ENCODE data around the gene HEPN1.
"Not testable (repeated sequence)": the region's sequence is repeated elsewhere in the genome, so short reads cannot be mapped to it uniquely, and the experiment has no call there.

HEPN1 gene

DNA sequence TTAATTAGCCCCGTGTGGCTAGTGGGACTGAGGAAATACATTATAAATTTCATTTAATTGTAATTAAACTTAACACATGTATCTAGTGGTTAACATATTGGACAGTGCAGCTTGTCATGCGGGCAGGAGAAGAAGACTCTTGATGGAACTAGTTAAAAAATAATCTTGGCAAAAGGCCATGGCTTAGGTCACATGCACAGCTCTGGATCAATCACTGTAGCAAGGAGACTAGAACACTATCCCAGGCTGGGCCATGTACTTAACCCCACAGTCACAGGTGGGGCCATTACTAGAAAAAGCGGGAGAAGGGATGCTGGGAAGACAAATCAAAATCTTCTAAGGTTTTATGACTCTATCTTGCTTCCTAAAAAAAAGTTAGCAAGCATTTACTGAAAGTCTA, 25.5 kb downstream of the HEPN1 start:
- no peak for DNase-seq

- DNase-seq, result no peak
These were observed 26.8 kb downstream of the HEPN1 start for GRCh38 chr11:124945826-124946225.

DNA sequence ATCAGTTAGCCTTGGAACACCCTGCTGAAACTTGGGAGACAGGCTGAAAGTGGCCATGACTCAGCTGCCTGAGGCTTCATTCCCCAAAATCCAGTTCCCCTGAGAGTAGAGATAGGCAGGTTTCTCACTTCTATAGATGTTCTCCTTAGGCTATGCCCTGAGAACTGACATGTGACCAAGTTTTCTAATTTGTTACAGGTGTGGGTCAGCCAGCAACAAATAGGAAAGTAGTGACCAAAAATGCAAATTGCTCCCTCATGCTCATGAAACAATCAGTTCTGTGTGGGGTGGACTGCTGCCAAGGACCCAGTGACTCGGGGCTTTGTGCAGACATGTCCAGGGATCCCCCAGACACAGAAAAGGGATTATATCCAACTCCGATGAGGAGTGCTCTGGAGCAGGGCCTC, 27.7 kb downstream of the HEPN1 start:
- no peak for DNase-seq

GRCh38 chr11:124950601-124951330, 31.7 kb downstream of the HEPN1 start:
- DNase-seq, result no peak

GRCh38 chr11:124951341-124951740, 32.3 kb downstream of the HEPN1 start:
- DNase-seq, result no peak

DNA sequence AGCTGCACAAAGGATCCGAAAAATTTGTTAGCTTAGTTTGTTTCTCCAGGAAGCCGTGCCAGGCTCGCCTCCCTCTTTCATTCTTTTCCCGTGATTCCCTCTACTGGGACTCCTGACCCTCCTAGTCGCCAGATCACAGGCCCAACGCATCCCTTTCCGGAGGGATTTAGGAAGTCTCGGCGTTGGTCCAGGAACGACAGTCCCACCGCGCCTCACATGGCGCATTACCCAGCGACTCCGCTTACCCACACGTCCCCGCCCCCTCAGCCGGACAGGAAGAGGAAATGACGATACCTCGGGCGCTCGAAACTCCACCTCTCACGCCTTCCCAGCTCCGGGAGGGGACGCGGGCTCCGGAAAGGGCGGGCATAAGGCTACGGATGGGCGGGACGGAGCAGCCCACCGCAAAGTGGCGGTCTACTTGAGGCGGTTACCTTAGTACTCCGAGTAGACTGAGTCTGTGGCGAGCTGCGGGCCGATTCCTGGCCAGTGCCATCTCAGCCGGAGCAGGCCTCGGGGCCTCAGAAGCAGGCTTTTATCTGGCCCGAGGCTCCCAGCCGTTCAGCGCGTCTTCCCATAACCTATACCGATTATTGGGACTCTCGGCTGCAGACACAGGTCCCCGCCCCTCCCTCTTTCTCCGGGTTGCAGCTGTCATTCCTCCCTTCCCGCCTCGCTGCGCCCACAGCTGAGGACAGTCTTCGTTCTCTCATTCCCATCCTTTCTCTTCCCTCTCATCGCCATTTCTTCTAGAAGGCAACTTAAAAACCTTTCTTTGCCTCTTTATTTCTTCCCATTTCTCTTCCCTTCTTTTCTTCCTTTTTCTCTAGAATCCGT, 34.9 kb downstream of the HEPN1 start, which contains the start of gene CCDC15:
Gene CCDC15 (plus strand): TSS at position 450 of the 837 bp plus-strand sequence. CDS start 531 bp downstream, outside the sequence.
- DNase-seq, result peak; percentile 86 to 93 (median 92)

DNA sequence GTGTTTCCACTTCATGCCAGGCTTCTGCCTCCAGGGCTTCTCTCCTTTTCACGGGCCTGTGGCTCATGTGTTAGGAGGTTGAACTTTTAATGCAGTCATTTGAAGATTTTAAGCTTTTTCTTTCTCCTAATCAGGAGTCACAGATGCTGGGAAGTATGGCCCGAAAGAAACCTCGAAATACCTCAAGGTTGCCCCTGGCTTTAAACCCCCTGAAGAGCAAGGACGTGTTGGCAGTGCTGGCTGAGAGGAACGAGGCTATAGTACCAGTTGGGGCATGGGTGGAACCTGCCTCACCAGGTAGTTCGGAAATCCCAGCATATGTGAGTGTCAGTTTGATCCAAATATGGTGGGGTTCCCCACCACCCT, 35.5 kb downstream of the HEPN1 start:
- DNase-seq, result no peak

DNA sequence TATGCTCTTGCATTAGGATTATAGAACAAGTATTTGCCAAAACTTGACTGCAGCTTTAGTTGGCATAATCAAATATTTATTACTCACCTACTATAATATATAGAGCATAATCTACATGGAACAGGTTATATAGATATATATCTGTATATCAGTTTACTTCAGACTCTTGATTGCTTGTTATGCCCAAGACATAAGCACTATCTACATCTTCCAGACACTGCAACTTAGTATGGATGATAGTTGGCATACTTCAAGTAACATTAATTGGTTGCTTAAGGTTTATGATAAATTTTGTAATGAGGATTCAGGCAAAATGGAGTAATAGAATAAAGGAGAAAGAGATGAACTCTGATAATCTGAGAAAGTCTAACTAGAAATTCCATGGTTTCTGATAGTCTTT, 36.0 kb downstream of the HEPN1 start:
- no peak for DNase-seq

DNA sequence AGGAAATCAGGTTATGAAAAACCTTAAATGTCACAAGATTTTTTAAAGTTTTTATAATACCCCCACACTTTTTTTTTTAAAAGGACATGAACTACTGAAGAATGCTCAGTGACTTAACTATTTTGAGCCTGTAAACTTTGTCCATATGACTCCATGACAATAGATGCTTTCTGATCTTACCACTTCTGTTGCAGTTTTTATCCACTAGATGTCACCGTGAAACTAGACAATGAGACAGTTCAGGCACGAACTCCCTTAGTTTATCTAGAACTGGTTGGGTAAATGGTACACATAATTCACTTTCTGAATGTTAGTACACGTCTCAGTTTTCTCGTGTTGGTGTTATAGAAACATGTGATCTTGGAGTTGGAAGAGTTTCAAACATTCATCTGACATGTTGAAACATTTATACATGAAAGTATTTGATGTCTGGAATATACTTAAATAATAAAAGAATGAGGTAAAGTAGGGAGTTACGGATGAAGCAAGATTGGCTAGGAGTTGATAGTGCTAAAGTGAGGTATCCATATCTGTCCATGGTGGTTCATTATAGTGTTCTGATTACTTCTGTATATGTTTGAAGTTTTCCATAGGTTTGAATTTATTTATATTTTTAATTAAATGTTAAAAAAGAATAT, 43.0 kb downstream of the HEPN1 start:
- no peak for DNase-seq

GRCh38 chr11:124968197-124968596, 49.1 kb downstream of the HEPN1 start:
- not testable (repeated sequence) for DNase-seq

Measured in activated CD4-positive, CD25-positive, alpha-beta regulatory T cell (primary cell).